ENCODE measurements around the gene ZNF469. TPM values are rescaled to one million over a fixed set of nuclear protein-coding genes. Genes with fewer than 3 reads are reported as not detected.

Gene ZNF469
- total and polyA plus RNA-seq, 5 donors = 0.84 to 1.9 (median 1.8) TPM

DNA sequence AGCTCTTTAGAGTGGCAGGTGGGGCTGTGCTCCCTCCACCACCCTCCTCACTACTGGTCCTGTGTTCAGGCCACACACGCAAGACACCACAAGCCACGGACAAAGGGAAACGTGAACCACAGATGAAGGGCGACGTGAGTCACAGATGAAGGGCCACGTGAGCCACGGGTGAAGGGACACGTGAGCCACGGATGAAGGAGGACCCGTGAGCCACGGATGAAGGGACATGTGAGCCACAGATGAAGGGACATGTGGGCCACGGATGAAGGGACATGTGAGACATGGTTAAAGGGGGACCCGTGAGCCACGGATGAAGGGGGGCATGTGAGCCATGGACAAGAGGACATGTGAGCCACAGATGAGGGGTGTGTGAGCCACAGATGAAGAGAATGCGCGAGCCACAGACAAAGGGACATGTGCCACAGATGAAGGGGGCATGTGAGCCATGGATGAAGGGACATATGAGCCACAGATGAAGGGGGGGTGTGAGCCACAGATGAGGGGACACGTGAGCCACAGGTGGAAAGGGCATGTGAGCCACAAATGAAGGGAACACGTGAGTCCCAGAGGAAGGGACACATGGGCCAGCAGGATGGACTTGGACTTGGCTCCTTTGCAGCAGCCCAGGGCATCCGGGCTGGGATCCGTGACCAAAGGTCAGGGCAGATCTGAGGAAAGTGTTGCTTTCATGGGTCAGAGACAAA, 15.6 kb downstream of the ZNF469 start:
- no peak overlapping the region for H3K27ac ChIP-seq (ENCODE audit: low read length)
- no peaks in the 10 kb centered on the region for H3K4me1 ChIP-seq (ENCODE audit: control insufficient read depth, insufficient read depth, low read length)
- DNase-seq (no peak), ATAC-seq (no peak)
- 93% methylated on average over 20 of the region's 20 CpGs for WGBS
- H3K9me3 ChIP-seq (ENCODE audit: control insufficient read depth, low read length) = no peaks in the 10 kb centered on the region
- no peak overlapping the region for H3K4me3 ChIP-seq (ENCODE audit: low read length)
- no peaks in the 10 kb centered on the region for H3K27me3 ChIP-seq (ENCODE audit: control insufficient read depth, insufficient read depth)
- intact Hi-C loops (cut with DNase I) = no loop called here

DNA sequence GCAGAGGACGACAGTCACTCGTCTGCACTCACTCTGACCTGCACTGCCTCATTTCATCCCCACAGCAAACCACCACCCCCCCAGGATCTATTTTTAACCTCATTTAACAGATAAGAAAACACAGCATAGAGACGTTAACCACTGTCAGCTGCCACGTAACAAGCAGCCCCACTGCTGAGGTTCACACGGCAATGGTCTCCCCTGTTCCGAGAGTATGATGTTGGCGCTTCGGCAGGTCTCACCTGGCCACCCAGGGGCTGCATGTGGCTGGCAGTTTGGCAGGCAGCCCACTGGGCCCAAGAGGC, 16.1 kb downstream of the ZNF469 start:
- Histone ChIP-seq H3K4me1 (ENCODE audit: control insufficient read depth, insufficient read depth, low read length) (no peaks in the 10 kb centered on the region), H3K27me3 (ENCODE audit: control insufficient read depth, insufficient read depth) (no peaks in the 10 kb centered on the region), H3K4me3 (ENCODE audit: low read length) (no peak overlapping the region), H3K9me3 (ENCODE audit: control insufficient read depth, low read length) (no peaks in the 10 kb centered on the region), H3K27ac (ENCODE audit: low read length) (no peak overlapping the region)
- 74% methylated on average over 8 of the region's 8 CpGs for WGBS
- intact Hi-C loops (cut with DNase I) = no loop called here
- no peak for DNase-seq
- no peak for ATAC-seq

GRCh38 chr16:88400186-88400585, 17.4 kb downstream of the ZNF469 start:
- 97% methylated on average over 9 of the region's 9 CpGs for WGBS
- no peak for ATAC-seq
- H3K4me1 ChIP-seq (ENCODE audit: control insufficient read depth, insufficient read depth, low read length) = no peaks in the 10 kb centered on the region
- DNase-seq = no peak
- H3K4me3 ChIP-seq (ENCODE audit: low read length) = no peak overlapping the region
- H3K9me3 ChIP-seq (ENCODE audit: control insufficient read depth, low read length) = no peaks in the 10 kb centered on the region
- intact Hi-C loops (cut with DNase I) = no loop called here
- no peak overlapping the region for H3K27ac ChIP-seq (ENCODE audit: low read length)
- no peaks in the 10 kb centered on the region for H3K27me3 ChIP-seq (ENCODE audit: control insufficient read depth, insufficient read depth)

DNA sequence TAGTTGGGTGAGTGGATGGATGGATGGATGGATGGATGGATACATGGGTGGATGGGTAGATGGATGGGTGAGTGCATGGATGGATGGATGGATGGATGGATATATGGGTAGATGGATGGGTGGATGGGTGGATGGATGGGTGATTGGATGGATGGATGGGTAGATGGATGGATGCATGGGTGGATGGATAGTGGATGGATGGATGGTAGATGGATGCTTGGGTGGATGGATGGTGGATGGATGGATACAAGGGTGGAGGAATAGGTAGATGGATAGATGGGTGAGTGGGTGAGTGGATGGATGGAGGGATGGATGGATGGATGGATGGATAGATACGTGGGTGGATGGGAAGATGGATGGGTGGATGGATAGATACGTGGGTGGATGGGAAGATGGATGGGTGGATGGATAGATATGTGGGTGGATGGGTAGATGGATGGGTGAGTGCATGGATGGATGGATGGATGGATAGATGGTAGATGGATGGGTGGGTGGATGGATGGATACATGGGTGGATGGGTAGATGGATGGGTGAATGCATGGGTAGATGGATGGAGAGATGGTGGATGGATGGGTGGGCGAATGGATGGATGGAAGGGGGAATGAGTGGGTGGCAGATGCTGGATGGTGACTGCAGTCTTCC, 19.0 kb downstream of the ZNF469 start:
- no peak overlapping the region for H3K4me3 ChIP-seq (ENCODE audit: low read length)
- H3K27me3 ChIP-seq (ENCODE audit: control insufficient read depth, insufficient read depth) = no peaks in the 10 kb centered on the region
- no peaks in the 10 kb centered on the region for H3K4me1 ChIP-seq (ENCODE audit: control insufficient read depth, insufficient read depth, low read length)
- no peak overlapping the region for H3K27ac ChIP-seq (ENCODE audit: low read length)
- 91% methylated on average over 3 of the region's 3 CpGs for WGBS
- ATAC-seq (no peak), DNase-seq (no peak)
- no peaks in the 10 kb centered on the region for H3K9me3 ChIP-seq (ENCODE audit: control insufficient read depth, low read length)
- intact Hi-C loops (cut with DNase I) = no loop called here

DNA sequence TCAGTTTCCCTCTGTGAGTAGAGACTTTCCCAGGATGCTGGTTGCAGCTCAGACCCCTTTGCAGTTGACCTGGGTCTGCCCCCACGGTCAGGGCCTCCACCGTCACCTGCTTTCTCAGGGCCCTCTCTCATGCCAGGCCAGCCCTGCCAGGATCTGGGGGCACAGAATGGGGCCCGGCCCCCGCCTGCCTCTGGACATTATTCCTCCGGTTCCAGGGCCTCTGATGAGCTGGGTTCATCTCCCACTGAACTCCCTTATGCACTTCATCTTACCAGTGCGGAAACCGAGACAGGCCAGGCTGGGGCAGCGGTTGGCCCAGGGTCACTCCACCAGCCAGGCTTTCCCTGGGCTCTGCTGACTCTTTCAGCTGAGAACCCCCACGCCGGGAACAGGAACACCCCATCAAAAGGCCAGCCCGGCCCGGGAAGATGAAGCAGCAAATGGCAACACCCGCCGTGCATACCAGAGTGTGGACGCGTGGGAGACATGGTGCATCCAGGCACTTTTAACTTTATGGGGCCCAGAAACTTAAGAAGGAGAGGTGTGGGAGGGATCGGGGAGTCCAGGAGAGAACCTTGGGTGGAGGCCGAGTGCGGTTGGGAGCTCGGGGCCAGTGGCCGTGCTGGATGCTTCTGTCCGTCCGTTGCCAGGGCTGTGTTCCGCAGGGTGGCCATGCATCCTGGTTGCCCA, 19.9 kb downstream of the ZNF469 start:
- no peak overlapping the region for H3K4me3 ChIP-seq (ENCODE audit: low read length)
- H3K27ac ChIP-seq (ENCODE audit: low read length) = no peak overlapping the region
- DNase-seq (no peak), ATAC-seq (no peak)
- intact Hi-C loops (cut with DNase I) = no loop called here
- no peaks in the 10 kb centered on the region for H3K4me1 ChIP-seq (ENCODE audit: control insufficient read depth, insufficient read depth, low read length)
- no peaks in the 10 kb centered on the region for H3K27me3 ChIP-seq (ENCODE audit: control insufficient read depth, insufficient read depth)
- H3K9me3 ChIP-seq (ENCODE audit: control insufficient read depth, low read length) = no peaks in the 10 kb centered on the region
- 75% methylated on average over 24 of the region's 24 CpGs for WGBS

DNA sequence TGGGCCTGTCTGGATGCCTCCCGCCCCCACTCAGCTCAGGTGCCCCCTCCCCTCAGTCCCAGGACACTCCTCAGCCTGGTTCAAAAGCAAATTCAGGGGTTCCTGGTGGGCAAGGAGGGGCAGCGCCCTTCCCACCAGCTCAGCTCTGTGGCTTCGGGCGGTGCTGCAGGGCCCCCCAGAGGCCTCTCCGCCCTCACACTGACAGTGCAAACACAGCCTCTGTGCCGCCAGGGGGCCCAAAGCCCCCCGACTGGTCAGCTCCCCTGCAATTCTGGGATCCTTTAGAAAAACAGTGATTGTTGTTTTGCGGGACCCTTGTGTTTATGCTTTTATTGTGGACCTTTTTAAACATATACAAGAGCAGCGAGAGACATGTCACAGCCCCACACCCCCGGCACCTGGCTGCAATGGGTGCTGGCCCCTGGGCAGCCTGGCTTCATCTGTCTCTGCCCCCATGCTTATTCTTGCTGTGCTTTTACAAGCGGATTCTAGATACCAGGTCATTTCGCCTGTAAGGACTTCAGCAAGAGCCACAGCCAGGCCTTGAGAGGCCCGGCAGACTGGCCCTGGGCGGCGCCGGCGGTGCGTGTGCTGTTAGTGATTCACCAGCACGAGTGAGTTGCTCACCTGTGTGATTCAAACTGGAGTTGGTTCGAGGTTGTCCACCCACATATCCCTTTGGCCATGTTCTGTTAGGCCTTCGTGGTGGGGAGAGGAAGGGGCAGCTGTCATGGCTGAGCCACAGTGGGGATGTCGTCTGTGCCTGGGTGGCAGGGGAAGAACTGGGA, 21.2 kb downstream of the ZNF469 start:
- H3K27me3 ChIP-seq (ENCODE audit: control insufficient read depth, insufficient read depth) = no peaks in the 10 kb centered on the region
- H3K4me1 ChIP-seq (ENCODE audit: control insufficient read depth, insufficient read depth, low read length) = no peaks in the 10 kb centered on the region
- H3K9me3 ChIP-seq (ENCODE audit: control insufficient read depth, low read length) = no peaks in the 10 kb centered on the region
- 85% methylated on average over 22 of the region's 22 CpGs for WGBS
- DNase-seq = no peak
- no peak overlapping the region for H3K27ac ChIP-seq (ENCODE audit: low read length)
- intact Hi-C loops (cut with DNase I) = no loop called here
- H3K4me3 ChIP-seq (ENCODE audit: low read length) = no peak overlapping the region
- ATAC-seq = no peak

DNA sequence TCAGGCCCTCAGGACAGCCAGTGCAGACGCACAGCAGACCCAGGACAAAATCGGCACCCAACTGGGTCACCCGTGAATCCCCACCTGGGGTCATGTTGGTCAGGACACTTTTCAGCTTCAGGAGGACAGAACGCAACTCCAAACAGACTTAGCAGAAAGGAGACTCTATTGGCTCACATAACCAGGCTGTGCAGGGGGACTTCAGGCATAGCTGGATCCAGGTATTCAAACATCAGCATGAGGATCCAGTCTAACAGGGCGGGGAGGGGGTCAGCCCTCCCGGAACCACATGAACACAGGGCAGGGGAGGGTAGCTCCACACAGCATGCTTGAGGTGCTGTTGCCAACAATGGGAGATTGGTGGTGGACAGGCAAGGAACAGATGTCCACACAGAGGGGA, 22.0 kb downstream of the ZNF469 start:
- ATAC-seq (no peak), DNase-seq (no peak)
- no peak overlapping the region for H3K27ac ChIP-seq (ENCODE audit: low read length)
- H3K4me1 ChIP-seq (ENCODE audit: control insufficient read depth, insufficient read depth, low read length) = no peaks in the 10 kb centered on the region
- no peaks in the 10 kb centered on the region for H3K9me3 ChIP-seq (ENCODE audit: control insufficient read depth, low read length)
- H3K4me3 ChIP-seq (ENCODE audit: low read length) = no peak overlapping the region
- WGBS = 90% methylated on average over 6 of the region's 6 CpGs
- intact Hi-C loops (cut with DNase I) = no loop called here
- H3K27me3 ChIP-seq (ENCODE audit: control insufficient read depth, insufficient read depth) = no peaks in the 10 kb centered on the region

- no peak overlapping the region for H3K4me3 ChIP-seq (ENCODE audit: low read length)
- 45% methylated on average over 29 of the region's 29 CpGs for WGBS
Measured at GRCh38 chr16:88405216-88406060, 22.7 kb downstream of the ZNF469 start.

GRCh38 chr16:88406096-88407041, 23.6 kb downstream of the ZNF469 start:
- 60% methylated on average over 39 of the region's 39 CpGs for WGBS
- Histone ChIP-seq H3K27ac (ENCODE audit: low read length) (no peak overlapping the region), H3K9me3 (ENCODE audit: control insufficient read depth, low read length) (no peaks in the 10 kb centered on the region), H3K4me1 (ENCODE audit: control insufficient read depth, insufficient read depth, low read length) (no peaks in the 10 kb centered on the region), H3K27me3 (ENCODE audit: control insufficient read depth, insufficient read depth) (no peaks in the 10 kb centered on the region), H3K4me3 (ENCODE audit: low read length) (no peak overlapping the region)
- intact Hi-C loops (cut with DNase I) = no loop called here
- ATAC-seq (peak in 1 of 2 donors; percentile 20), DNase-seq (no peak)

More at GRCh38 chr16:88405216-88406060, 22.7 kb downstream of the ZNF469 start:
- Histone ChIP-seq H3K9me3 (ENCODE audit: control insufficient read depth, low read length) (no peaks in the 10 kb centered on the region), H3K27me3 (ENCODE audit: control insufficient read depth, insufficient read depth) (no peaks in the 10 kb centered on the region), H3K27ac (ENCODE audit: low read length) (no peak overlapping the region), H3K4me1 (ENCODE audit: control insufficient read depth, insufficient read depth, low read length) (no peaks in the 10 kb centered on the region)
- intact Hi-C loops (cut with DNase I) = no loop called here
- DNase-seq (peak; percentile 67 to 85 (median 83)), ATAC-seq (peak; percentile 74 to 82)

DNA sequence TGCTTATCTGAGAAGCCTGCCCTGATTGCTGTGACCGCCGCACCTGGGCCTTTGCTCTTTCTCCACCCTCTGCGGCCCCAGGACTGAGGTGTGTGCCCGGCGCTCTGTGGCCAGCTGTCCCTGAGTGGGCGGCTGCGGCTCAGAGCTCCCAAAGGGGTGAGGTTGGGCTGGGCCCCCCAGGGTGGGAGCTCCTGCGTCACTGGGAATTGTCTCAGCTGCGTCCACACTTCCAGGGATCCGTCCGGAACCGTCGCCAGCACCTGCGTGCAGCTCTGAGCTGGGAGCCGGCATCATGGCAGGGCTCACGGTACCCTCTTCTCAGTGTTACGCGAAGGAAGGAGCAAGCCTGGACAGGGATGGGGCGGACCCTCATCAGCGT, 24.3 kb downstream of the ZNF469 start:
- intact Hi-C loops (cut with DNase I) = no loop called here
- H3K27me3 ChIP-seq (ENCODE audit: control insufficient read depth, insufficient read depth) = no peaks in the 10 kb centered on the region
- DNase-seq (no peak), ATAC-seq (no peak)
- no peak overlapping the region for H3K27ac ChIP-seq (ENCODE audit: low read length)
- H3K9me3 ChIP-seq (ENCODE audit: control insufficient read depth, low read length) = no peaks in the 10 kb centered on the region
- WGBS = 94% methylated on average over 20 of the region's 20 CpGs
- H3K4me3 ChIP-seq (ENCODE audit: low read length) = no peak overlapping the region
- no peaks in the 10 kb centered on the region for H3K4me1 ChIP-seq (ENCODE audit: control insufficient read depth, insufficient read depth, low read length)

Data from right cardiac atrium (tissue), 5 donors.